HepG2 (cell line): Measurements from ENCODE around the gene ARL3. TPM values are rescaled to one million over a fixed set of nuclear protein-coding genes. Genes with fewer than 3 reads are reported as not detected.

ENCODE experiments used
- PCBP2 ChIP-seq: fragments of 200-400 bp; formaldehyde crosslinking; optimal IDR thresholded peaks from 2 replicates; pipeline ENCODE3; 2018; ENCODE audit warnings: low read length, low read depth; ENCODE audit not compliant: poor library complexity, severe bottlenecking
- RARA ChIP-seq: IDR thresholded peaks from 2 replicates; pipeline ENCODE4 v1.6.1; 2016; ENCODE audit warnings: missing genetic modification reagents, missing compliant biosample characterization
- RFX1 ChIP-seq: fragments of 450-650 bp; IDR thresholded peaks from 2 replicates; pipeline ENCODE4 v1.6.1; 2017
- ZBTB21 ChIP-seq: sonication (generic); formaldehyde crosslinking; IDR thresholded peaks from 2 replicates; pipeline ENCODE4 v1.4.0; 2020; ENCODE audit warnings: missing genetic modification reagents
- ZBTB7B ChIP-seq: sonication (generic); formaldehyde crosslinking; IDR thresholded peaks from 2 replicates; pipeline ENCODE4 v1.4.0; 2020; ENCODE audit warnings: missing genetic modification reagents
- ZNF737 ChIP-seq: sonication (generic); formaldehyde crosslinking; IDR thresholded peaks from 2 replicates; pipeline ENCODE4 v1.5.0; 2020; ENCODE audit warnings: missing genetic modification reagents, mild to moderate bottlenecking, borderline replicate concordance
- polyA plus RNA-seq, 8 experiments: library from polyadenylated mRNA; depleted of rRNA in 3 of 8; stranded (reverse) in 7 of 8; unstranded in 1 of 8; fragments of >200 nt; fragmentation: Illumina TruSeq in 4 of 8; extraction: Trizol in 4 of 8; gene quantifications; 2 replicates each; pipeline versions ENCODE4 v1.2.1 to v1.2.3, GENCODE V29; 2011 to 2016; ENCODE audit warnings: low read depth in 4 of 8, missing spikeins in 1 of 8, mixed read lengths in 1 of 8; ENCODE audit not compliant: insufficient read depth in 1 of 8
- total RNA-seq, 5 experiments: library from RNA; depleted of rRNA; stranded (reverse); fragments of >200 nt; fragmentation: Illumina TruSeq; extraction: Trizol; gene quantifications; 2 replicates each; pipeline ENCODE4 v1.2.3, GENCODE V29; 2016; ENCODE audit warnings: low read depth in 1 of 5
- TF ChIP-seq, protein P1 (sequence below): sonication (generic); formaldehyde crosslinking; IDR thresholded peaks from 2 replicates; pipeline ENCODE4 v1.5.0; 2020; ENCODE audit warnings: mild to moderate bottlenecking, missing genetic modification reagents, borderline replicate concordance
- TF ChIP-seq, protein P2 (sequence below): sonication (generic); formaldehyde crosslinking; conservative IDR thresholded peaks from 2 replicates; pipeline ENCODE4 v1.8.0; 2022; ENCODE audit warnings: missing genetic modification reagents
- TF ChIP-seq, protein P3 (sequence below), 2 experiments: fragments of 450-650 bp in 1 of 2; sonication (generic) in 1 of 2; formaldehyde crosslinking in 1 of 2; IDR thresholded peaks; 2 replicates each; pipeline versions ENCODE4 v1.6.1 to v1.8.0; 2016 to 2022; ENCODE audit warnings: antibody characterized with exemption in 1 of 2, mild to moderate bottlenecking in 1 of 2, missing genetic modification reagents in 1 of 2
- TF ChIP-seq, protein P4 (sequence below): sonication (generic); formaldehyde crosslinking; IDR thresholded peaks from 2 replicates; pipeline ENCODE4 v1.4.0; 2020; ENCODE audit warnings: missing genetic modification reagents, borderline replicate concordance

Gene ARL3
- total and polyA plus RNA-seq, 2 of the 13 experiments (the other 11 are each of a cell fraction or from before 2014, with no cell fraction given): 5.2 to 6.6 TPM

DNA sequence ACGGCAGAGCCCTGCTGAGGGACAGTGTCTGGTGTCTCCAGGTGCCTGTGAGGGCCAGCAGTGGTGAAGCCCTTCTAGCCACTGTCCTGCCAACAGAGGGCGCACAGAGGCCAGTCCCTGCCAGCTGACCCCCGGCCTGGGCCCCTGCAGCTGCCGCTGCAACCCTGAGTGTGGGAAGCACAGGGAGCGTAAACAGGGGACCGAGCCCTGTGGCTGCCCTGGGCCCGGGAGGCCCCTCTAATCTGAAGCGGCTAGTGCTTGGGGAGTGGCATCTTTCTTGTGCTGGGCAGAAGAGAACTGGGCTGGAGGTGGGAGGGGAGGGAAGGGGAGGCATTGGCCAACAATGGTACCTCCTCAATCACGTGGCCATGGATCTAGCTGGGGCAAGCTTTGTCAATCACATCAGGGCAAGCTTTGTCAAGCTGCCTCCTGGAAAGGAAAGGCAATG is 35.3 kb downstream of the ARL3 start (continued):
- TF ChIP-seq, protein P1, sequence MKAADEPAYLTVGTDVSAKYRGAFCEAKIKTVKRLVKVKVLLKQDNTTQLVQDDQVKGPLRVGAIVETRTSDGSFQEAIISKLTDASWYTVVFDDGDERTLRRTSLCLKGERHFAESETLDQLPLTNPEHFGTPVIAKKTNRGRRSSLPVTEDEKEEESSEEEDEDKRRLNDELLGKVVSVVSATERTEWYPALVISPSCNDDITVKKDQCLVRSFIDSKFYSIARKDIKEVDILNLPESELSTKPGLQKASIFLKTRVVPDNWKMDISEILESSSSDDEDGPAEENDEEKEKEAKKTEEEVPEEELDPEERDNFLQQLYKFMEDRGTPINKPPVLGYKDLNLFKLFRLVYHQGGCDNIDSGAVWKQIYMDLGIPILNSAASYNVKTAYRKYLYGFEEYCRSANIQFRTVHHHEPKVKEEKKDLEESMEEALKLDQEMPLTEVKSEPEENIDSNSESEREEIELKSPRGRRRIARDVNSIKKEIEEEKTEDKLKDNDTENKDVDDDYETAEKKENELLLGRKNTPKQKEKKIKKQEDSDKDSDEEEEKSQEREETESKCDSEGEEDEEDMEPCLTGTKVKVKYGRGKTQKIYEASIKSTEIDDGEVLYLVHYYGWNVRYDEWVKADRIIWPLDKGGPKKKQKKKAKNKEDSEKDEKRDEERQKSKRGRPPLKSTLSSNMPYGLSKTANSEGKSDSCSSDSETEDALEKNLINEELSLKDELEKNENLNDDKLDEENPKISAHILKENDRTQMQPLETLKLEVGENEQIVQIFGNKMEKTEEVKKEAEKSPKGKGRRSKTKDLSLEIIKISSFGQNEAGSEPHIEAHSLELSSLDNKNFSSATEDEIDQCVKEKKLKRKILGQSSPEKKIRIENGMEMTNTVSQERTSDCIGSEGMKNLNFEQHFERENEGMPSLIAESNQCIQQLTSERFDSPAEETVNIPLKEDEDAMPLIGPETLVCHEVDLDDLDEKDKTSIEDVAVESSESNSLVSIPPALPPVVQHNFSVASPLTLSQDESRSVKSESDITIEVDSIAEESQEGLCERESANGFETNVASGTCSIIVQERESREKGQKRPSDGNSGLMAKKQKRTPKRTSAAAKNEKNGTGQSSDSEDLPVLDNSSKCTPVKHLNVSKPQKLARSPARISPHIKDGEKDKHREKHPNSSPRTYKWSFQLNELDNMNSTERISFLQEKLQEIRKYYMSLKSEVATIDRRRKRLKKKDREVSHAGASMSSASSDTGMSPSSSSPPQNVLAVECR: peak; percentile 64; the same call in 1 of the 2 replicates
- TF ChIP-seq PCBP2 (no peak), RFX1 (no peak), RARA (0 out of 2 replicates have a peak, but pooled peaks have one; percentile 5), ZBTB21 (CRISPR knock-in tag) (no peak), ZBTB7B (peak; percentile 78), ZNF737 (CRISPR knock-in tag) (no peak)
- TF ChIP-seq, protein P2, sequence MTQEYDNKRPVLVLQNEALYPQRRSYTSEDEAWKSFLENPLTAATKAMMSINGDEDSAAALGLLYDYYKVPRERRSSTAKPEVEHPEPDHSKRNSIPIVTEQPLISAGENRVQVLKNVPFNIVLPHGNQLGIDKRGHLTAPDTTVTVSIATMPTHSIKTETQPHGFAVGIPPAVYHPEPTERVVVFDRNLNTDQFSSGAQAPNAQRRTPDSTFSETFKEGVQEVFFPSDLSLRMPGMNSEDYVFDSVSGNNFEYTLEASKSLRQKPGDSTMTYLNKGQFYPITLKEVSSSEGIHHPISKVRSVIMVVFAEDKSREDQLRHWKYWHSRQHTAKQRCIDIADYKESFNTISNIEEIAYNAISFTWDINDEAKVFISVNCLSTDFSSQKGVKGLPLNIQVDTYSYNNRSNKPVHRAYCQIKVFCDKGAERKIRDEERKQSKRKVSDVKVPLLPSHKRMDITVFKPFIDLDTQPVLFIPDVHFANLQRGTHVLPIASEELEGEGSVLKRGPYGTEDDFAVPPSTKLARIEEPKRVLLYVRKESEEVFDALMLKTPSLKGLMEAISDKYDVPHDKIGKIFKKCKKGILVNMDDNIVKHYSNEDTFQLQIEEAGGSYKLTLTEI (CRISPR knock-in tag): no peak
- TF ChIP-seq, protein P3, sequence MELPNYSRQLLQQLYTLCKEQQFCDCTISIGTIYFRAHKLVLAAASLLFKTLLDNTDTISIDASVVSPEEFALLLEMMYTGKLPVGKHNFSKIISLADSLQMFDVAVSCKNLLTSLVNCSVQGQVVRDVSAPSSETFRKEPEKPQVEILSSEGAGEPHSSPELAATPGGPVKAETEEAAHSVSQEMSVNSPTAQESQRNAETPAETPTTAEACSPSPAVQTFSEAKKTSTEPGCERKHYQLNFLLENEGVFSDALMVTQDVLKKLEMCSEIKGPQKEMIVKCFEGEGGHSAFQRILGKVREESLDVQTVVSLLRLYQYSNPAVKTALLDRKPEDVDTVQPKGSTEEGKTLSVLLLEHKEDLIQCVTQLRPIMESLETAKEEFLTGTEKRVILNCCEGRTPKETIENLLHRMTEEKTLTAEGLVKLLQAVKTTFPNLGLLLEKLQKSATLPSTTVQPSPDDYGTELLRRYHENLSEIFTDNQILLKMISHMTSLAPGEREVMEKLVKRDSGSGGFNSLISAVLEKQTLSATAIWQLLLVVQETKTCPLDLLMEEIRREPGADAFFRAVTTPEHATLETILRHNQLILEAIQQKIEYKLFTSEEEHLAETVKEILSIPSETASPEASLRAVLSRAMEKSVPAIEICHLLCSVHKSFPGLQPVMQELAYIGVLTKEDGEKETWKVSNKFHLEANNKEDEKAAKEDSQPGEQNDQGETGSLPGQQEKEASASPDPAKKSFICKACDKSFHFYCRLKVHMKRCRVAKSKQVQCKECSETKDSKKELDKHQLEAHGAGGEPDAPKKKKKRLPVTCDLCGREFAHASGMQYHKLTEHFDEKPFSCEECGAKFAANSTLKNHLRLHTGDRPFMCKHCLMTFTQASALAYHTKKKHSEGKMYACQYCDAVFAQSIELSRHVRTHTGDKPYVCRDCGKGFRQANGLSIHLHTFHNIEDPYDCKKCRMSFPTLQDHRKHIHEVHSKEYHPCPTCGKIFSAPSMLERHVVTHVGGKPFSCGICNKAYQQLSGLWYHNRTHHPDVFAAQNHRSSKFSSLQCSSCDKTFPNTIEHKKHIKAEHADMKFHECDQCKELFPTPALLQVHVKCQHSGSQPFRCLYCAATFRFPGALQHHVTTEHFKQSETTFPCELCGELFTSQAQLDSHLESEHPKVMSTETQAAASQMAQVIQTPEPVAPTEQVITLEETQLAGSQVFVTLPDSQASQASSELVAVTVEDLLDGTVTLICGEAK (IDR thresholded peaks at IDR 0.05): no peak
- TF ChIP-seq, protein P3 (CRISPR knock-in tag; IDR thresholded peaks at IDR 0.05): no peak
- TF ChIP-seq, protein P4, sequence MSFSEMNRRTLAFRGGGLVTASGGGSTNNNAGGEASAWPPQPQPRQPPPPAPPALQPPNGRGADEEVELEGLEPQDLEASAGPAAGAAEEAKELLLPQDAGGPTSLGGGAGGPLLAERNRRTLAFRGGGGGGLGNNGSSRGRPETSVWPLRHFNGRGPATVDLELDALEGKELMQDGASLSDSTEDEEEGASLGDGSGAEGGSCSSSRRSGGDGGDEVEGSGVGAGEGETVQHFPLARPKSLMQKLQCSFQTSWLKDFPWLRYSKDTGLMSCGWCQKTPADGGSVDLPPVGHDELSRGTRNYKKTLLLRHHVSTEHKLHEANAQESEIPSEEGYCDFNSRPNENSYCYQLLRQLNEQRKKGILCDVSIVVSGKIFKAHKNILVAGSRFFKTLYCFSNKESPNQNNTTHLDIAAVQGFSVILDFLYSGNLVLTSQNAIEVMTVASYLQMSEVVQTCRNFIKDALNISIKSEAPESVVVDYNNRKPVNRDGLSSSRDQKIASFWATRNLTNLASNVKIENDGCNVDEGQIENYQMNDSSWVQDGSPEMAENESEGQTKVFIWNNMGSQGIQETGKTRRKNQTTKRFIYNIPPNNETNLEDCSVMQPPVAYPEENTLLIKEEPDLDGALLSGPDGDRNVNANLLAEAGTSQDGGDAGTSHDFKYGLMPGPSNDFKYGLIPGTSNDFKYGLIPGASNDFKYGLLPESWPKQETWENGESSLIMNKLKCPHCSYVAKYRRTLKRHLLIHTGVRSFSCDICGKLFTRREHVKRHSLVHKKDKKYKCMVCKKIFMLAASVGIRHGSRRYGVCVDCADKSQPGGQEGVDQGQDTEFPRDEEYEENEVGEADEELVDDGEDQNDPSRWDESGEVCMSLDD (CRISPR knock-in tag): no peak
